ENCODE results near the gene CCDC24. TPM values are rescaled to one million over a fixed set of nuclear protein-coding genes. Genes with fewer than 3 reads are reported as not detected.

The CCDC24 gene
- total and polyA plus RNA-seq, 9 of the 15 experiments (the other 6 are each of a cell fraction or from before 2014, with no cell fraction given) = 0.31 to 4.5 (median 1.5) TPM

GRCh38 chr1:43982808-43983207 is 8.6 kb upstream of the CCDC24 start (continued):
- TF ChIP-seq RBBP5 (IDR thresholded peaks at IDR 0.05; ENCODE audit: borderline replicate concordance, insufficient read depth, low read length, poor library complexity, severe bottlenecking) (peak; percentile 18), ZNF224 (CRISPR knock-in tag; IDR thresholded peaks at IDR 0.05) (no peak), CEBPB (tag; IDR thresholded peaks at IDR 0.05) (peak; percentile 88), ELF4 (CRISPR knock-in tag; IDR thresholded peaks at IDR 0.05) (no peak), THRB (CRISPR knock-in tag; conservative IDR thresholded peaks at IDR 0.05) (0 out of 2 replicates have a peak, but pooled peaks have one; percentile 35), SMARCB1 (IDR thresholded peaks at IDR 0.05; ENCODE audit: insufficient read length, low read depth) (no peak), THRAP3 (IDR thresholded peaks at IDR 0.05; ENCODE audit: borderline replicate concordance) (no peak), MLLT1 (IDR thresholded peaks at IDR 0.05) (peak in 1 of 2 experiments; percentile 49; a peak in 1 of 4 replicates), ZNF668 (CRISPR knock-in tag; IDR thresholded peaks at IDR 0.05) (no peak), HNRNPLL (IDR thresholded peaks at IDR 0.05; ENCODE audit: low read depth, low read length, poor library complexity, severe bottlenecking) (peak; percentile 18), TFAP4 (CRISPR knock-in tag; IDR thresholded peaks at IDR 0.05; ENCODE audit: borderline replicate concordance) (no peak), ATF3 (IDR thresholded peaks at IDR 0.05) (peak; percentile 32; the same call in 1 of the 2 replicates), ATF3 (CRISPR knock-in tag; conservative IDR thresholded peaks at IDR 0.05) (no peak)
